ENCODE results near the gene PPP1R1B.

DNA sequence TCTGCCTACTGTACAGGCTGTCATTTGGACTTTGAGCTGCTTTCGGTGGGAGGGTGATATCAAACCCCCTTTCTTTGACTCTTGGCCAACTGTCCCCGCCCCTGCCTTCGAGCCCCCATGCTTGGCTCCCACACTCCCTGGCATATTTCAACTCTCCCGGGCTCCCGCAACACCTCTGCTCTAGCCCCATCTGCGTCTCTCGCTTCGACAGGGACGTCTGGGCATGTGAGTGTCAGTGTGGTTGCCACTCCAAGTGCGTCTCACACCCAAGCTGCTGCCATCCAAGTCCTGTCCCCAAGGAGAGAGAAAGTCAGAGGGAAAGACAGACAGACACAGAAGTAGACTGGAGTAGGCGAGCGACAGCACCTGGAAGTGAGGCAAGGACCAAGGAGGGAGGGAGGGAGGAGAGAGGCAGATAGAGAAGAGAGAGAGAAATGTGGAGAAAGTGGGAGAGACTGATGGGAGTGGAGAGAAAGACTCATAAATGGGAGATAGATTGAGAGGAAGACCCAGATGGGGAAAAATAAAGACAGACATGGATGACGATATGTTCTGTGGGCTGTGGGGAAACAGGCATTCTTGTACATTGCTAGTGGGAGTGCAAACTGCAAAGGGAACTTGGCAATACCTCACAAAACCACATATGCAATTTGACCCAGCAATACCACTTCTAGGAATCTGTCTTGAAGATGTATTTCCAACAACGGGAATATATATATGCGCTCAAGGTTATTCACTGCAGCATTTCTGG is 22.0 kb downstream of the PPP1R1B start:
- TF ChIP-seq, protein P1, sequence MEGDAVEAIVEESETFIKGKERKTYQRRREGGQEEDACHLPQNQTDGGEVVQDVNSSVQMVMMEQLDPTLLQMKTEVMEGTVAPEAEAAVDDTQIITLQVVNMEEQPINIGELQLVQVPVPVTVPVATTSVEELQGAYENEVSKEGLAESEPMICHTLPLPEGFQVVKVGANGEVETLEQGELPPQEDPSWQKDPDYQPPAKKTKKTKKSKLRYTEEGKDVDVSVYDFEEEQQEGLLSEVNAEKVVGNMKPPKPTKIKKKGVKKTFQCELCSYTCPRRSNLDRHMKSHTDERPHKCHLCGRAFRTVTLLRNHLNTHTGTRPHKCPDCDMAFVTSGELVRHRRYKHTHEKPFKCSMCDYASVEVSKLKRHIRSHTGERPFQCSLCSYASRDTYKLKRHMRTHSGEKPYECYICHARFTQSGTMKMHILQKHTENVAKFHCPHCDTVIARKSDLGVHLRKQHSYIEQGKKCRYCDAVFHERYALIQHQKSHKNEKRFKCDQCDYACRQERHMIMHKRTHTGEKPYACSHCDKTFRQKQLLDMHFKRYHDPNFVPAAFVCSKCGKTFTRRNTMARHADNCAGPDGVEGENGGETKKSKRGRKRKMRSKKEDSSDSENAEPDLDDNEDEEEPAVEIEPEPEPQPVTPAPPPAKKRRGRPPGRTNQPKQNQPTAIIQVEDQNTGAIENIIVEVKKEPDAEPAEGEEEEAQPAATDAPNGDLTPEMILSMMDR (IDR thresholded peaks at IDR 0.05), result no peak
- no peak for TF ChIP-seq POLR2A (IDR thresholded peaks at IDR 0.05)

Measured in suprapubic skin (tissue), 3 donors.